ENCODE results near the gene DHX38.

Gene DHX38

DNA sequence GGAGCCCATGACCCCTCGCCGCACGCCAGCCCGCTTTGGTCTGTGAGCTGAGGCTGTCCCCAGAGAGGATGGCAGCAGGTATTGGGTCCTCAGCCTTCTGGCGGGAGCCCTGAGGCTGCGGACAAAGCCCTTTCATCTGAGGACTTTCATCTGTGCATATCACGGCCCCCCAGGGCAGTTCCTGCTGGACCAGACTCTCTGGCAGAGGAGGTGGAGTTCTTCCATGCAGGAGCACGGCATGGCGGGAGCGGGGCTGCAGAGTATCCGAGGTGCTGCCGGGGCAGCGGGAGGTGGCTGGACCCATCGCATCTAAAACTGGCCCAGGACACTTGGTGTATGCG, 18.8 kb downstream of the DHX38 start:
- DNase-seq: no peak
- peaks cover 56% of the 10 kb centered on the region for H3K36me3 ChIP-seq
- no peak overlapping the region for H3K4me3 ChIP-seq (ENCODE audit: low read depth, low read length)
- TF ChIP-seq, protein P1, sequence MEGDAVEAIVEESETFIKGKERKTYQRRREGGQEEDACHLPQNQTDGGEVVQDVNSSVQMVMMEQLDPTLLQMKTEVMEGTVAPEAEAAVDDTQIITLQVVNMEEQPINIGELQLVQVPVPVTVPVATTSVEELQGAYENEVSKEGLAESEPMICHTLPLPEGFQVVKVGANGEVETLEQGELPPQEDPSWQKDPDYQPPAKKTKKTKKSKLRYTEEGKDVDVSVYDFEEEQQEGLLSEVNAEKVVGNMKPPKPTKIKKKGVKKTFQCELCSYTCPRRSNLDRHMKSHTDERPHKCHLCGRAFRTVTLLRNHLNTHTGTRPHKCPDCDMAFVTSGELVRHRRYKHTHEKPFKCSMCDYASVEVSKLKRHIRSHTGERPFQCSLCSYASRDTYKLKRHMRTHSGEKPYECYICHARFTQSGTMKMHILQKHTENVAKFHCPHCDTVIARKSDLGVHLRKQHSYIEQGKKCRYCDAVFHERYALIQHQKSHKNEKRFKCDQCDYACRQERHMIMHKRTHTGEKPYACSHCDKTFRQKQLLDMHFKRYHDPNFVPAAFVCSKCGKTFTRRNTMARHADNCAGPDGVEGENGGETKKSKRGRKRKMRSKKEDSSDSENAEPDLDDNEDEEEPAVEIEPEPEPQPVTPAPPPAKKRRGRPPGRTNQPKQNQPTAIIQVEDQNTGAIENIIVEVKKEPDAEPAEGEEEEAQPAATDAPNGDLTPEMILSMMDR (IDR thresholded peaks at IDR 0.05; ENCODE audit: low read depth, low read length): no peak
- H3K27me3 ChIP-seq: no peaks in the 10 kb centered on the region
- peaks cover 2% of the 10 kb centered on the region for H3K4me1 ChIP-seq
- H3K9me3 ChIP-seq: no peaks in the 10 kb centered on the region

DNA sequence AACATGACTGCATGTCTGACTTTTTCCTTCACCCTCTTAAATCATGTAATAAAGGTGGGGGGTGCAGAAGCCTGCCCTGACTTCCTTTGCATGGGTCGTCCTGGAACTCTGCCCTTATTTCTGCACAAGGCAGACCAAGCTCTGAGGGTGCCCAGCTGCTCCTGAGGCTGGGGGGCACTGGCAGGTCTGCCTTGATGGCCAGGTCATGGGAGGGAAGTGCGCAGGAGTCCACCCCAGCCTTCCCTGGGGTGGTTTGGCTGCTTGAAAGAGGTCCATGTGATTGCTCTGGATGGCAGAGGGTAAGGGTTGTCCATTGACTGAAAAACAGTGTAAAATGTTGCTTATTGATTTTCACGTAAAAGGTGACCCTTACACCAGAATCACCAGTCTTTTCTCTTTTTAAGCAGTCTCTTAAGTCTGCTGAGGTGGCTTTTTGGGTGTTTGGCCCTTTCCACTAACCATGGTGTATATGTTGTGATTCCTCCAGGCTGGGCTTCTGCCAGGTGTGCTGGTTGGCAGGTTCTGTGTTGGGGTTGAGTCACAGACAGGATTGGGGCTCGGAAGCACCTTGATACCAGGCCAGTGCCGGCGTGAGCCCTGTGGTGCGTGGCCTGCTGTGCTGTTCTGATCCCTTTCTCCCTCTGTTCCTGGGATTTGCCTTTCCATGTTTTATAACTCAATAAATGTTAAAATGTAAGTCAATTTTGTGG, 19.4 kb downstream of the DHX38 start:
- no peak overlapping the region for H3K4me3 ChIP-seq (ENCODE audit: low read depth, low read length)
- peaks cover 4% of the 10 kb centered on the region for H3K4me1 ChIP-seq
- H3K9me3 ChIP-seq: no peaks in the 10 kb centered on the region
- TF ChIP-seq, protein P1 (IDR thresholded peaks at IDR 0.05; ENCODE audit: low read depth, low read length): no peak
- no peak for DNase-seq
- H3K27me3 ChIP-seq: no peaks in the 10 kb centered on the region
- H3K36me3 ChIP-seq: peaks cover 50% of the 10 kb centered on the region

DNA sequence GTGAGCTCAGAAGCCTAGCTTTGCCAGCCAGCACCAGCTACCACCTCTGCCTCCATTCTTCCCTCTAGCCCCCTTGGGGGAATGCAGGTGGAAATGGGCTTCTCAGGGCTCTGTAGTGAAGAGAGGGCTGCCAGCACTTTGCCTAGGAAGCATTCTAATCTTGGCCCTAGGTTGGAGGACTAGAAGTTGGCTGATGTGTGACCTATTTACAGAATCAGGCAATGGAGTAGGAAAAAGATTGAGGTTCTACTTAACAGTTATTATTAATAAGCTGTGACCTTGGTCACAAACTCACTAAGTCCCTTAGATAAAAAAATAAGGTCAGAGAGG, 19.9 kb downstream of the DHX38 start:
- no peak for DNase-seq
- Histone ChIP-seq H3K9me3 (no peaks in the 10 kb centered on the region), H3K27me3 (no peaks in the 10 kb centered on the region), H3K36me3 (peaks cover 44% of the 10 kb centered on the region), H3K4me1 (peaks cover 9% of the 10 kb centered on the region), H3K4me3 (ENCODE audit: low read depth, low read length) (no peak overlapping the region)
- TF ChIP-seq, protein P1 (IDR thresholded peaks at IDR 0.05; ENCODE audit: low read depth, low read length): no peak

DNA sequence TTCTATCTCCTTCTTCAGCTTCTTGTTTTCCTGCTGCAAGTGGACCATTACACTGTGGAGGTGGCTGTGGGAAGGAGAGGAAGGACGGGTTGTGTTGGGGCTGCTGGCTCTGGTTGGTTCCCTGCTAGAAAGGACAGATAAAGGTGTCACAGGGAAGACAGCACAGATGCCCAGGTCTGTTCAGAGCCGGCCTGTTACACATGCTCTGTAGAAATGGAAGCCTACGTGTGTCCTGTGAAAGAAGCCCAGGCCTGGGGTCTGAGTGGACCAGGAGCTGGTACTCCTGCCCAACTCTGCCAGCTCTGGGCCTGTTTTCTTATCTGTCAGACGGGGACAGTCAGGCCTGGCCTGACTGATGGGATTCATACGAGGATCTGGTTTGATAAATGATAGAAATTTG, 26.4 kb downstream of the DHX38 start:
- H3K36me3 ChIP-seq: no peaks in the 10 kb centered on the region
- peak; percentile 56 for DNase-seq
- peaks cover 14% of the 10 kb centered on the region for H3K4me1 ChIP-seq
- no peaks in the 10 kb centered on the region for H3K27me3 ChIP-seq
- H3K9me3 ChIP-seq: no peaks in the 10 kb centered on the region
- no peak overlapping the region for H3K4me3 ChIP-seq (ENCODE audit: low read depth, low read length)
- TF ChIP-seq, protein P1 (IDR thresholded peaks at IDR 0.05; ENCODE audit: low read depth, low read length): no peak

DNA sequence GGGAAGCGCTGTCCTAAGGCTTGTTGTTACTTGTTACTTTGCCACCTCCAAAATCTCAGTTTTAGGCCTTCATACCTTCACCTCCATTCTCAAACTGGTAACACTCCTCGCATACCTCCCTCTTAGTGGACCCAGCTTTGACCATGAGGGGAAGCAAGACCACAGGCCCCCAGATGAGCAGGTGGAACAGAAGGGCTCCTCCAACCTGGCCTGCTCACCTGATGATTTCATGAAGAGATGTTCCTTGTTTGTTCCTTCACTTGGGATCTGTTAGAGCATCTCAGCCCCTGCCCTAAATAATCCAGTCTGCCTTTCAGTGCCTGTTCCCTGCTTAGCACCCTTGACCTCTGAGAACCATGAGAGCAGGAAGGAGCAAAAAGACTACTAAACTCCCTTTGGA, 28.7 kb downstream of the DHX38 start:
- no peak overlapping the region for H3K4me3 ChIP-seq (ENCODE audit: low read depth, low read length)
- peaks cover 29% of the 10 kb centered on the region for H3K4me1 ChIP-seq
- TF ChIP-seq, protein P1 (IDR thresholded peaks at IDR 0.05; ENCODE audit: low read depth, low read length): no peak

DNA sequence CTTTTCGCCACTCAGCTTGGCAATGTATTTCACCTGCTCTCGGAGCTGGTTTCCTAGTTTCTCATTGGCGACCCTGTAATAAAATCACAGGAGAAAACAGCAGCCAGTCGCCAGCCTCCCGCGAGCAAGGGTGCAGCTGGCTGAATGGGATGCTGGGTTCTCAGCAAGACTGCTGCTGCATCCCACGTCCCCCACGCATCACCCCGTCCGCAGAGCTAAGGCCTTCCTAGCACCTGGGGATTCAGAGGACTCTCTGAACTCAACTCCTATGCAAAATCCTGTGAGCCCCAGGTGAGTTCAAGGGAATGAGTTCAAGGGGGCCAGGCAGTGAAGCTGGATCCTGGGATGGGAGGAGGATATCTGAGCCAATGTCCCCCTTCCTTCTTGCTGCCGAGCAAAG, 29.3 kb downstream of the DHX38 start:
- TF ChIP-seq, protein P1 (IDR thresholded peaks at IDR 0.05; ENCODE audit: low read depth, low read length): no peak

More for the DNA sequence above, 28.7 kb downstream of the DHX38 start:
- DNase-seq: no peak
- Histone ChIP-seq H3K36me3 (no peaks in the 10 kb centered on the region; the same call in 1 of the 2 replicates), H3K27me3 (no peaks in the 10 kb centered on the region), H3K9me3 (no peaks in the 10 kb centered on the region)

More for the DNA sequence above, 29.3 kb downstream of the DHX38 start:
- Histone ChIP-seq H3K4me1 (peaks cover 26% of the 10 kb centered on the region), H3K27me3 (no peaks in the 10 kb centered on the region), H3K4me3 (ENCODE audit: low read depth, low read length) (no peak overlapping the region), H3K9me3 (no peaks in the 10 kb centered on the region), H3K36me3 (no peaks in the 10 kb centered on the region; the same call in 1 of the 2 replicates)
- DNase-seq: no peak

All from BE2C (cell line).